Caco-2 (cell line): ENCODE results near the gene MYO9B. TPM values are rescaled to one million over a fixed set of nuclear protein-coding genes. Genes with fewer than 3 reads are reported as not detected.

Source experiments
- BruUV-seq: library from RNA; stranded (reverse); fragments of 400-500 nt; replicated peaks from 2 replicates; lab custom pipeline; 2021; lab: Mats Ljungman, UMichigan
- CTCF ChIA-PET: fragments of 300-600 bp; sonication (Branson Sonifier 250); formaldehyde crosslinking; loops from one replicate; lab custom pipeline; 2022; ENCODE audit warnings: antibody characterized with exemption; lab: Charles Lee
- POLR2A ChIA-PET: fragments of 300-600 bp; sonication (Branson Sonifier 250); formaldehyde crosslinking; loops from one replicate; lab custom pipeline; 2022; ENCODE audit warnings: antibody characterized with exemption; lab: Charles Lee
- DNase-seq, 2 experiments: peaks; one replicate each; pipeline versions ENCODE4 v3.0.0 to v3.0.0-alpha.2; 2020 to 2022
- H3K27me3 ChIP-seq: replicated peaks from 2 replicates; pipeline ENCODE4 v1.6.0; 2011; ENCODE audit warnings: low read length; ENCODE audit not compliant: control insufficient read depth, insufficient read depth
- H3K36me3 ChIP-seq: 2 replicates; pipeline ENCODE4 v1.5.1; 2011; ENCODE audit warnings: low read length; ENCODE audit not compliant: control insufficient read depth, insufficient read depth
- H3K4me1 ChIP-seq: fragments of 250-450 bp; sonication (Bioruptor Pico); 2 replicates; pipeline ENCODE4 v1.5.1; 2020; ENCODE audit warnings: mild to moderate bottlenecking
- H3K4me3 ChIP-seq: 2 replicates; pipeline ENCODE4 v1.5.1; 2011; ENCODE audit warnings: low read depth, mild to moderate bottlenecking, control low read depth, low read length
- H3K9me3 ChIP-seq: fragments of 250-450 bp; sonication (Bioruptor Pico); 2 replicates; pipeline ENCODE4 v1.5.1; 2020; ENCODE audit warnings: mild to moderate bottlenecking, moderate library complexity
- H3K27ac Mint-ChIP-seq: one replicate; pipeline ENCODE4 v1.8.0; 2022; ENCODE audit warnings: mixed read lengths; ENCODE audit not compliant: unreplicated experiment
- H3K27me3 Mint-ChIP-seq: one replicate; pipeline ENCODE4 v1.8.0; 2022; ENCODE audit warnings: mixed read lengths; ENCODE audit not compliant: insufficient read depth, unreplicated experiment
- H3K36me3 Mint-ChIP-seq: one replicate; pipeline ENCODE4 v1.8.0; 2022; ENCODE audit warnings: mild to moderate bottlenecking, mixed read lengths; ENCODE audit not compliant: insufficient read depth, unreplicated experiment
- H3K4me1 Mint-ChIP-seq: one replicate; pipeline ENCODE4 v1.8.0; 2022; ENCODE audit warnings: low read depth, mixed read lengths; ENCODE audit not compliant: unreplicated experiment
- H3K4me3 Mint-ChIP-seq: one replicate; pipeline ENCODE4 v1.8.0; 2022; ENCODE audit warnings: mild to moderate bottlenecking, moderate library complexity, mixed read lengths; ENCODE audit not compliant: unreplicated experiment
- H3K9me3 Mint-ChIP-seq: one replicate; pipeline ENCODE4 v1.8.0; 2022; ENCODE audit warnings: mixed read lengths; ENCODE audit not compliant: unreplicated experiment
- CTCF ChIP-seq, 2 experiments: fragments of 200-600 bp in 1 of 2; IDR thresholded peaks; 1 replicate in 1 of 2; 2 replicates in 1 of 2; pipeline versions ENCODE4 v1.5.1 to v1.8.0; 2011 to 2022; ENCODE audit warnings: antibody characterized with exemption in 1 of 2, control low read depth in 1 of 2, inconsistent platforms in 1 of 2, low read depth in 1 of 2, low read length in 1 of 2, mild to moderate bottlenecking in 1 of 2, moderate library complexity in 1 of 2; ENCODE audit not compliant: insufficient read depth in 1 of 2, severe bottlenecking in 1 of 2, unreplicated experiment in 1 of 2
- intact Hi-C: fragments of 100-400 bp; cut with micrococcal nuclease; formaldehyde crosslinking; loops from one replicate; pipeline ENCODE4 v1.10.0; 2022; ENCODE audit not compliant: unreplicated experiment
- total RNA-seq: library from RNA; stranded (reverse); gene quantifications from 2 replicates; pipeline ENCODE4 v1.2.3, GENCODE V29; 2022

The MYO9B gene
- total RNA-seq, 1 experiment from 2014 or later: 47.6 TPM

- Mint-ChIP-seq H3K4me3 (no peak overlapping the region), H3K36me3 (peaks cover 38% of the 10 kb centered on the region), H3K9me3 (no peaks in the 10 kb centered on the region), H3K27me3 (no peaks in the 10 kb centered on the region), H3K4me1 (no peaks in the 10 kb centered on the region), H3K27ac (no peak overlapping the region)
- POLR2A ChIA-PET: no interaction called here
- no peak for TF ChIP-seq CTCF (IDR thresholded peaks at IDR 0.05; ENCODE audit: insufficient read depth in 1 of 2, low read depth in 1 of 2, low read length in 1 of 2, severe bottlenecking in 1 of 2, unreplicated experiment in 1 of 2)
- Histone ChIP-seq H3K4me1 (peaks cover 9% of the 10 kb centered on the region; the same call in 1 of the 2 replicates), H3K9me3 (no peaks in the 10 kb centered on the region), H3K4me3 (no peak overlapping the region), H3K27me3 (no peaks in the 10 kb centered on the region), H3K36me3 (peaks cover 1% of the 10 kb centered on the region; the same call in 1 of the 2 replicates)
- CTCF ChIA-PET: no interaction called here
- DNase-seq: no peak
- intact Hi-C loops: no loop called here
- BruUV-seq: no TSS peak
Measured at GRCh38 chr19:17213334-17213733, 137.8 kb downstream of the MYO9B start.

DNA sequence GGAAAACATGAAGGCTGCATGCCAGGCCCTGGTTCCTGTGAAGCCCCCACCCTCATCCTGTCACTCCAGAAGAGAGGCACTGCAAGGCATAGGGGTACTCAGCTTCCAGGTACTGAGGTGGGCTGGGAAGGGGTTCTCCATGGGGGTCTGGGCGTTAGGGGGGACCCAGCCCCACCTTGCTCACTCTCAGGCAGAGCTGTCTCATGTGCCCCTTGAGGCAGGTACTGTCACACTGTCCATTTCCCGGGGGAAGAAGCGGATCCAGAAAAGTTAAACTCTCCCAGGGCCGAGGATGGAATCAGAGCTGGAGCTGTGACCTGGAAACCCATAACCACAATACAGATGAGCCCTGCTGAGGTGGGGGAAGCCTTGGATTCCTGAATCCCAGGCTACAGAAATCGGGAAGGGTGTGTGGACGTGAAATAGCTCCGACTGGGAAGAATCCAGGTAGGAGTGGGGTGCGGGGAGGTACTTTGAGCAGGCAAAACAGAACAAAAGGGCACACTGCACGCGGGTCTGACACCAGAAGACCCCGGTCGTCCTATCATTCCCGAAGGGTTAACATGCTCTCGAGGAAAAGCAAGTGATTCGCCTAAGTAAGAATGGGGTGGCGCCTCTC, 139.0 kb downstream of the MYO9B start:
- H3K27ac Mint-ChIP-seq: peak overlapping the region; percentile 98
- Histone ChIP-seq H3K4me1 (peaks cover 9% of the 10 kb centered on the region; the same call in 1 of the 2 replicates), H3K9me3 (no peaks in the 10 kb centered on the region), H3K36me3 (peaks cover 3% of the 10 kb centered on the region; the same call in 1 of the 2 replicates), H3K27me3 (no peaks in the 10 kb centered on the region), H3K4me3 (peak overlapping the region; percentile 86)
- CTCF ChIA-PET: interaction anchor here (0.6 to 1.6 kb wide), 7 partner anchors 12 to 216 kb away, joined by 3 to 10 read pairs (median 4); partner anchors contain the start of genes ANKLE1, MRPL34 and OCEL1
- no peaks in the 10 kb centered on the region for H3K9me3 Mint-ChIP-seq
- POLR2A ChIA-PET: interaction anchor here (1.0 to 1.8 kb wide), 9 partner anchors 8 to 138 kb away, joined by 3 to 35 read pairs (median 5); partner anchors contain the start of genes BABAM1, DDA1, HAUS8 and MRPL34
- no peaks in the 10 kb centered on the region for H3K27me3 Mint-ChIP-seq
- no peak for DNase-seq
- no TSS peak for BruUV-seq
- intact Hi-C loops: loop anchor here (1.0 kb wide), 1 partner anchor 53 kb away; the partner anchor contains the start of gene BABAM1
- TF ChIP-seq CTCF (IDR thresholded peaks at IDR 0.05; ENCODE audit: insufficient read depth in 1 of 2, low read depth in 1 of 2, low read length in 1 of 2, severe bottlenecking in 1 of 2, unreplicated experiment in 1 of 2): no peak
- H3K4me1 Mint-ChIP-seq: no peaks in the 10 kb centered on the region
- H3K36me3 Mint-ChIP-seq: peaks cover 38% of the 10 kb centered on the region
- H3K4me3 Mint-ChIP-seq: peak overlapping the region; percentile 95

DNA sequence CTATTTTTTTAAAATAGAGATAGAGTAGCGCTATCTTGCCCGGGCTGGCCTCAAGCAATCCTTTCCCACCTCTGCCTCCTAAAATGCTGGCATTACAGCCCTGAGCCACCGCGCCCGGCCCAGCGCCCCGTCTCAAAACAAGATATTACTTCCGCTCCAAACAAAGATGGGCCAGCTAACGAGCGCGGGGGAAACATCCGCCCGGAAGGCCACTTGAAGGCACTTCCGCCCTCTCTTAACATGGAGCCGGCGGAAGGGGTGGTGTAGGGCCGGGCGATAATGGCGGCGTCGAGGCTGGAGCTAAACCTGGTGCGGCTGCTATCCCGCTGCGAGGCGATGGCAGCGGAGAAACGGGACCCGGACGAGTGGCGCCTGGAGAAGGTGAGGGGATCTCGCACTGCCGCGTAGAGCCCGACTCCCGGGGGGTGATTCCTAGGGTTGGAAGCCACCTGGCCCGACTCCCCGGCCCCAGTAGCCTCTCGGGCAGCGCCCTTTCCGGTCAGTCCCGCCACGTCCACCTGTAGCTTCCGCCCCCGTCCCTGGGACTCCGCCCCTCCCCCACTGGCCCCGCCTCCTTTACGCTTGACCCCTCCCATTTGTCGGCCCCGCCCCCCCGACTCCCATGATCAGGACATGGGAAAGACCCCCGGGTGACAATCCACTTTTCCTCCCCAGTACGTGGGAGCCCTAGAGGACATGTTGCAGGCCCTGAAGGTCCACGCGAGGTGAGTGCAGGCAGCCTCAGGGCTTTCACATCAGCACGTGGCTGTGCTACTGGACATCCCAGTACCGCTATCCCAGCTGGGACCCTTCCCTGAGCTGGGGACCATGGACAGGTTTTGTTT, 139.8 kb downstream of the MYO9B start, which contains the start of gene USE1:
TSS of gene USE1 (plus strand) at position 231 of the 845 bp plus-strand sequence. CDS start at position 280, 49 bp downstream.
- H3K27me3 Mint-ChIP-seq: no peaks in the 10 kb centered on the region
- intact Hi-C loops: loop anchor here (1.0 kb wide), 1 partner anchor 52 kb away; the partner anchor contains the start of gene BABAM1
- H3K4me1 Mint-ChIP-seq: no peaks in the 10 kb centered on the region
- CTCF ChIA-PET: interaction anchor here (0.5 to 1.6 kb wide), 8 partner anchors 11 to 215 kb away, joined by 3 to 10 read pairs (median 4); partner anchors contain the start of genes ANKLE1 and OCEL1
- Histone ChIP-seq H3K27me3 (no peaks in the 10 kb centered on the region), H3K36me3 (peaks cover 3% of the 10 kb centered on the region; the same call in 1 of the 2 replicates), H3K4me3 (peak within 1 kb of the TSS; percentile 86), H3K4me1 (peaks cover 11% of the 10 kb centered on the region; the same call in 1 of the 2 replicates), H3K9me3 (no peaks in the 10 kb centered on the region)
- BruUV-seq: TSS peak; percentile 83
- peak within 1 kb of the TSS; percentile 98 for H3K27ac Mint-ChIP-seq
- no peak for TF ChIP-seq CTCF (IDR thresholded peaks at IDR 0.05; ENCODE audit: insufficient read depth in 1 of 2, low read depth in 1 of 2, low read length in 1 of 2, severe bottlenecking in 1 of 2, unreplicated experiment in 1 of 2)
- peak; percentile 87 to 89 for DNase-seq
- H3K9me3 Mint-ChIP-seq: no peaks in the 10 kb centered on the region
- H3K4me3 Mint-ChIP-seq: peak within 1 kb of the TSS; percentile 95
- POLR2A ChIA-PET: interaction anchor here (0.5 to 1.8 kb wide), 14 partner anchors 9 to 862 kb away, joined by 3 to 35 read pairs (median 4); partner anchors contain the start of genes ANKLE1, BABAM1, DDA1 and HAUS8
- peaks cover 43% of the 10 kb centered on the region for H3K36me3 Mint-ChIP-seq
